ENCODE data around the gene ZNRF3. TPM values are rescaled to one million over a fixed set of nuclear protein-coding genes. Genes with fewer than 3 reads are reported as not detected.

Gene ZNRF3
- total RNA-seq, 1 donor from 2014 or later = 5.8 TPM

DNA sequence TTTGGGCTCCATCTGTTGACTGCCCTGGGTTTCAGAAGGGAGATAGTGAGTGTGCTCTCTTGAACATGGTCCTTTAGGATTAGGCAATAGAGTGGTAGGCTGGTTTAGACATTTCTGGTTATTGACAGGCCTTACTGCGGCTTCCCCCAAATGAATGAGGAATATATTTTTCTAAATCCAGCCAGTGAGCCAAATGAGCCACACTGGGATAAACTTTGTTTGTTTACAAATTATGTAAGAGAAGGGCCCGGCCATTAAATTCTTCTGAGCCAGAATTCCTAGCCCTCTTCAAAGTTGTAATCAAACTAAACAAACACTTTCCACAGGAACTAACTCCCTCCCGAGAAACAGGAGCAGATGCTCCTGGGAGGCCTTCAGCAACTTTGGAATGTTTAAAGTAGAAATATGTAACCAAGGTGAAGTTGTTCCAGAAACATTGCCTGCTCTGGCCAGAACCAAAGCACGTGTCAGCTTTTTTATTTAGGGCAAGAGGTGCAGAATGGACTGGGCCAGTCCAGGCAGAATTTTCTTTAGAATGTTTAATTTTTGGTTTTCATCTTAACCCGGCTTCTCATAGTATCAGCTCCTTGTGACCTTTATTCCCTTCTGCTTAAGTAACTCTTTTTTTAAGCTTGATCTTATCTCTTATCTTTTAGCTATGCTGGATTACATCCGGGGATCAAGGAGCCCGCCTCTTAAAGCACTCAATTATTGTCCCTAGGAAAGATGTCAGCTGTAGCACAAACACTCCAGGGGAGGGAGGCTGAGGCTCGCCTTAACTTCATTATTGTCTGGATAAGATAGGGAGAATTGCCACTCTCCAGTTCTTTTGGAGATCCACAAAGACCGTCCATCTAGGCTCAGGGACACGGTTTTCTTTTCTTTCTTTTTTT is 28.7 kb downstream of the ZNRF3 start:
- H3K27ac Mint-ChIP-seq (ENCODE audit: unreplicated experiment) = no peak overlapping the region
- H3K79me2 ChIP-seq (ENCODE audit: insufficient read depth, low read length) = peaks cover 41% of the 10 kb centered on the region
- no peaks in the 10 kb centered on the region for H3K27me3 ChIP-seq (ENCODE audit: insufficient read depth, low read length)
- no peak overlapping the region for H3K4me2 ChIP-seq (ENCODE audit: low read length)
- peaks cover 42% of the 10 kb centered on the region for H4K20me1 ChIP-seq (ENCODE audit: insufficient read depth, low read length)
- no peak overlapping the region for H2AFZ ChIP-seq (ENCODE audit: low read depth, low read length)
- H3K27ac ChIP-seq (ENCODE audit: low read depth, low read length) = no peak overlapping the region
- H3K4me1 ChIP-seq (ENCODE audit: insufficient read depth, low read length) = peaks cover 6% of the 10 kb centered on the region
- peaks cover 13% of the 10 kb centered on the region for H3K4me1 Mint-ChIP-seq (ENCODE audit: low read depth, unreplicated experiment)
- H3K27me3 Mint-ChIP-seq (ENCODE audit: low read depth, unreplicated experiment) = peaks cover 1% of the 10 kb centered on the region
- no peak for FAIRE-seq
- H3K9me3 ChIP-seq (ENCODE audit: insufficient read depth, low read depth, low read length) = no peaks in the 10 kb centered on the region
- H3K9ac ChIP-seq (ENCODE audit: low read length) = no peak overlapping the region
- no peak overlapping the region for H3K4me3 ChIP-seq (ENCODE audit: insufficient read depth, low read depth, low read length)
- H3K4me3 Mint-ChIP-seq (ENCODE audit: unreplicated experiment) = no peak overlapping the region
- peaks cover 3% of the 10 kb centered on the region for H3K9me3 Mint-ChIP-seq (ENCODE audit: unreplicated experiment)
- DNase-seq (ENCODE audit: low read depth) = peak; percentile 44
- peaks cover 3% of the 10 kb centered on the region for H3K36me3 Mint-ChIP-seq (ENCODE audit: low read depth, unreplicated experiment)
- TF ChIP-seq, protein P1, sequence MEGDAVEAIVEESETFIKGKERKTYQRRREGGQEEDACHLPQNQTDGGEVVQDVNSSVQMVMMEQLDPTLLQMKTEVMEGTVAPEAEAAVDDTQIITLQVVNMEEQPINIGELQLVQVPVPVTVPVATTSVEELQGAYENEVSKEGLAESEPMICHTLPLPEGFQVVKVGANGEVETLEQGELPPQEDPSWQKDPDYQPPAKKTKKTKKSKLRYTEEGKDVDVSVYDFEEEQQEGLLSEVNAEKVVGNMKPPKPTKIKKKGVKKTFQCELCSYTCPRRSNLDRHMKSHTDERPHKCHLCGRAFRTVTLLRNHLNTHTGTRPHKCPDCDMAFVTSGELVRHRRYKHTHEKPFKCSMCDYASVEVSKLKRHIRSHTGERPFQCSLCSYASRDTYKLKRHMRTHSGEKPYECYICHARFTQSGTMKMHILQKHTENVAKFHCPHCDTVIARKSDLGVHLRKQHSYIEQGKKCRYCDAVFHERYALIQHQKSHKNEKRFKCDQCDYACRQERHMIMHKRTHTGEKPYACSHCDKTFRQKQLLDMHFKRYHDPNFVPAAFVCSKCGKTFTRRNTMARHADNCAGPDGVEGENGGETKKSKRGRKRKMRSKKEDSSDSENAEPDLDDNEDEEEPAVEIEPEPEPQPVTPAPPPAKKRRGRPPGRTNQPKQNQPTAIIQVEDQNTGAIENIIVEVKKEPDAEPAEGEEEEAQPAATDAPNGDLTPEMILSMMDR (IDR thresholded peaks at IDR 0.05; ENCODE audit: insufficient read depth, low read depth, low read length) = no peak
- no peak for TF ChIP-seq EZH2 (IDR thresholded peaks at IDR 0.05; ENCODE audit: insufficient read depth, low read length)
- H3K36me3 ChIP-seq (ENCODE audit: insufficient read depth, low read length) = no peaks in the 10 kb centered on the region

DNA sequence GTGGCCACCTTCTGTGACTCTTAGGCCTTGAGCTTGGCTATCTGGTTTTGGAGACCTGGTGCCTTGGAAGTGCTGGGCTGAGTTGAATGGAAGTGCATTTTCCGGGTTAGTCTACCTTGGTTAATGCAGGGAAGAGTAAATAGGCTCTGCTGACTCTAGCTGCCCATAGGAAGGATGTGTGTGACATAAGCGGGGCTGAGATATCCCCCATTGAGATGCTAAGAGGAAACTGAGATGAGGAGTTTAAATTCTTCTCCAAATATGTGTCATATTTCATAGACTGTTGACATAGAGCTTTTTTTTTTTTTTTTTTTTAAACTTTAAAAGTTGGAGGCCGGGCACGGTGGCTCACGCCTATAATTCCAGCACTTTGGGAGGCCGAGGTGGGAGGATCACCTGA is 30.8 kb downstream of the ZNRF3 start:
- Mint-ChIP-seq H3K4me1 (ENCODE audit: low read depth, unreplicated experiment) (peaks cover 24% of the 10 kb centered on the region), H3K27ac (ENCODE audit: unreplicated experiment) (no peak overlapping the region)
- TF ChIP-seq, protein P1 (IDR thresholded peaks at IDR 0.05; ENCODE audit: insufficient read depth, low read depth, low read length) = no peak
- no peak for TF ChIP-seq EZH2 (IDR thresholded peaks at IDR 0.05; ENCODE audit: insufficient read depth, low read length)

DNA sequence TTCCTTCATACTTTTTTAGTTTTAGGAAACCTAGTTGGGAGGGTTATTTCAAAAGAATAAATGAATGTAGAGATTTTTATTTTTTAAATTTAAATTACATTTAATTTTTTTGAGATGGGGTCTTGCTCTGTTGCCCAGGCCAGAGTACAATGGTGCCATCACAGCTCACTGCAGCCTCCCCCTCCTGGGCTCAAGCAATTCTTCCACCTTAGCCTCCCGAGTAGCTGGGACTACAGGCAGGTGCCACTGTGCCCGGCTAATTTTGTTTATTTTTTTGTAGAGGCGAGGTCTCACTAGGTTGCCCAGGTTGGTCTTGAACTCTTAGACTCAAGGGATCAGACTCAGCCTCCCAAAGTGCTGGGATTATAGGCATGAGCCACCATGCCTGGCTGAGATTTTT is 32.6 kb downstream of the ZNRF3 start:
- Histone ChIP-seq H3K36me3 (ENCODE audit: insufficient read depth, low read length) (no peaks in the 10 kb centered on the region), H3K27me3 (ENCODE audit: insufficient read depth, low read length) (no peaks in the 10 kb centered on the region), H3K9me3 (ENCODE audit: insufficient read depth, low read depth, low read length) (no peaks in the 10 kb centered on the region), H3K27ac (ENCODE audit: low read depth, low read length) (no peak overlapping the region), H3K4me3 (ENCODE audit: insufficient read depth, low read depth, low read length) (no peak overlapping the region), H3K4me1 (ENCODE audit: insufficient read depth, low read length) (peaks cover 7% of the 10 kb centered on the region), H4K20me1 (ENCODE audit: insufficient read depth, low read length) (peaks cover 43% of the 10 kb centered on the region), H3K4me2 (ENCODE audit: low read length) (no peak overlapping the region), H3K9ac (ENCODE audit: low read length) (no peak overlapping the region), H3K79me2 (ENCODE audit: insufficient read depth, low read length) (peaks cover 23% of the 10 kb centered on the region), H2AFZ (ENCODE audit: low read depth, low read length) (no peak overlapping the region)
- DNase-seq (ENCODE audit: low read depth) = no peak
- Mint-ChIP-seq H3K4me3 (ENCODE audit: unreplicated experiment) (no peak overlapping the region), H3K27me3 (ENCODE audit: low read depth, unreplicated experiment) (no peaks in the 10 kb centered on the region), H3K4me1 (ENCODE audit: low read depth, unreplicated experiment) (peaks cover 24% of the 10 kb centered on the region), H3K9me3 (ENCODE audit: unreplicated experiment) (peaks cover 2% of the 10 kb centered on the region), H3K27ac (ENCODE audit: unreplicated experiment) (no peak overlapping the region), H3K36me3 (ENCODE audit: low read depth, unreplicated experiment) (no peaks in the 10 kb centered on the region)
- no peak for FAIRE-seq
- TF ChIP-seq, protein P1 (IDR thresholded peaks at IDR 0.05; ENCODE audit: insufficient read depth, low read depth, low read length) = no peak
- no peak for TF ChIP-seq EZH2 (IDR thresholded peaks at IDR 0.05; ENCODE audit: insufficient read depth, low read length)

More for the DNA sequence above, 30.8 kb downstream of the ZNRF3 start:
- no peak overlapping the region for H3K4me2 ChIP-seq (ENCODE audit: low read length)
- Mint-ChIP-seq H3K27me3 (ENCODE audit: low read depth, unreplicated experiment) (no peaks in the 10 kb centered on the region), H3K9me3 (ENCODE audit: unreplicated experiment) (peaks cover 3% of the 10 kb centered on the region), H3K4me3 (ENCODE audit: unreplicated experiment) (no peak overlapping the region), H3K36me3 (ENCODE audit: low read depth, unreplicated experiment) (no peaks in the 10 kb centered on the region)
- no peak overlapping the region for H3K27ac ChIP-seq (ENCODE audit: low read depth, low read length)
- no peak for FAIRE-seq
- H3K4me3 ChIP-seq (ENCODE audit: insufficient read depth, low read depth, low read length) = no peak overlapping the region
- no peaks in the 10 kb centered on the region for H3K27me3 ChIP-seq (ENCODE audit: insufficient read depth, low read length)
- no peak overlapping the region for H2AFZ ChIP-seq (ENCODE audit: low read depth, low read length)
- H3K79me2 ChIP-seq (ENCODE audit: insufficient read depth, low read length) = peaks cover 32% of the 10 kb centered on the region
- no peak for DNase-seq (ENCODE audit: low read depth)
- H4K20me1 ChIP-seq (ENCODE audit: insufficient read depth, low read length) = peaks cover 53% of the 10 kb centered on the region
- no peaks in the 10 kb centered on the region for H3K9me3 ChIP-seq (ENCODE audit: insufficient read depth, low read depth, low read length)
- no peaks in the 10 kb centered on the region for H3K36me3 ChIP-seq (ENCODE audit: insufficient read depth, low read length)
- no peak overlapping the region for H3K9ac ChIP-seq (ENCODE audit: low read length)
- H3K4me1 ChIP-seq (ENCODE audit: insufficient read depth, low read length) = peaks cover 7% of the 10 kb centered on the region
